GM12891 (cell line): ENCODE results near the gene SLC5A5.

Experiments used
- DNase-seq: peaks from one replicate; pipeline ENCODE4 v3.0.0; 2011; ENCODE audit warnings: low spot score; ENCODE audit not compliant: insufficient read length
- FAIRE-seq: peaks from 2 replicates; lab custom pipeline; 2011; peaks lifted over from hg19 to GRCh38; lab: Jason Lieb, UNC
- PAX5 ChIP-seq: IDR thresholded peaks from 2 replicates; pipeline ENCODE4 v1.6.1; 2011; ENCODE audit warnings: low read length, moderate library complexity, mild to moderate bottlenecking; ENCODE audit not compliant: insufficient read depth, severe bottlenecking
- POLR2A ChIP-seq: IDR thresholded peaks from 2 replicates; pipeline ENCODE4 v1.6.1; 2011; ENCODE audit warnings: low read depth, low read length, control low read depth
- POLR2AphosphoS5 ChIP-seq: IDR thresholded peaks from 2 replicates; pipeline ENCODE4 v1.6.1; 2011; ENCODE audit warnings: low read depth, low read length, control low read depth
- POU2F2 ChIP-seq: IDR thresholded peaks from 2 replicates; pipeline ENCODE4 v1.6.1; 2011; ENCODE audit warnings: low read depth, mild to moderate bottlenecking, control low read depth, low read length, moderate library complexity
- SPI1 ChIP-seq: IDR thresholded peaks from 2 replicates; pipeline ENCODE4 v1.6.1; 2011; ENCODE audit warnings: low read depth, low read length, control low read depth
- TAF1 ChIP-seq: IDR thresholded peaks from 2 replicates; pipeline ENCODE4 v1.6.1; 2011; ENCODE audit warnings: low read depth, low read length, control low read depth

SLC5A5 gene

DNA sequence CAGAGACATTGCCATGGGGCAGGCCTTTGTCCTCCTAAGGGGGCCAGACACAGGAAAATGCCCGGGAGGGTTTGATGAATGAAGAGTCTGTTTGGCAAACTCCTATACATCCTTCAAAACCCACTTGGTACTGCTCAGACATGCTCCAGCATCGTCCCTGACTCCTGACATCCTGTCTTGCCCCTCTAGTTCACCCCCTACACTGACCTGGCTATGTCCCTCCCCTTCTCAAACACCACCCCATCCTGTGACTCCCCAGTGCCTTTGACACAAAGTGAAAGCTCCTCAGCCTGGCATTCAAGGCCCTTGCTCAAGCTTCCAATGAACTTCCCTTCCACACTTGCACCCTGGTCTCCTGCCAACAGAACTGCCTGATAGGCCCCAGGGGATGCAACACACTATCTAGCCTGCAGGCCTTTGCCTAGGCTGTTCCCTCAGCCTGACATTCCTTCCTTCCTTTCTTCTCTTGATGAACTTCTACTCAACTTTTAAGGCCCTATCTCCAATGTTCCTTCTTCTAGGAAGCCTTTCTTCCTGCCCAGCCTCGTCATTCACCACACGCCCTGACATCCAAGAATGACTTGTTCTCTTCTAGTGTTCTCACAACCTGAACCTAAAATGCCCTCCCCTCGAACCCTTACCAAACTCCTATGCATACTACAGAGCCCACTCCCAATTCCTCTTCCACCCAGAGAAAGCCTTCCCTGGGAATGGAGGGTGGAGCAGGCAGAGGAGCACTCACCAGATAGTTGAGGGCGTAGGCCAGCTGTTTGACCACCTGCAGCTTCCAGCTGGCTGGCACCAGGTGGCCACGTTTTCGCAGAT, 36.4 kb upstream of the SLC5A5 start:
- no peak for DNase-seq
- no peak for FAIRE-seq

DNA sequence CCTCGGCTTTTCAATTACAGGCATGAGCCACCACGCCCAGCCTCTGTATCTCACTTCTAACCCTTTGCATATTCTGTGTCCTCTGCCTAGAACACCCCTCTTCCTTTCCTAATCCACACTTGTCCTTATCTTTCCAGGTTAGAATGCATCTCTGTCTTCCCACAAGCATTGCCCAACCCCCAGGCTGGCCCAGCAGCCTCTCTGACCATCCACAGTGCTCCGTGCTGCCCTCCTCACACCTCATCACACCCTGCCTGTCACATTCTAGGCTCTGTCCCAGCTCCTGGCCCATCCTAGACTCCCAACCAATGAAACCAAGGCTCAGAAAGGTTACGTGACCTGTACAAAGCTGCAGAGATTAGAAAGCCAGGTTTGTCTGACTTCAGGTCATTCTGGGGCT, 35.2 kb upstream of the SLC5A5 start:
- DNase-seq: no peak
- no peak for FAIRE-seq
- TF ChIP-seq TAF1 (no peak), POLR2A (no peak), POU2F2 (no peak), PAX5 (no peak), SPI1 (no peak), POLR2AphosphoS5 (no peak)

More for the DNA sequence above, 36.4 kb upstream of the SLC5A5 start:
- no peak; the same call in 1 of the 2 replicates for TF ChIP-seq POLR2AphosphoS5
- TF ChIP-seq TAF1: no peak
- TF ChIP-seq POLR2A: no peak

DNA sequence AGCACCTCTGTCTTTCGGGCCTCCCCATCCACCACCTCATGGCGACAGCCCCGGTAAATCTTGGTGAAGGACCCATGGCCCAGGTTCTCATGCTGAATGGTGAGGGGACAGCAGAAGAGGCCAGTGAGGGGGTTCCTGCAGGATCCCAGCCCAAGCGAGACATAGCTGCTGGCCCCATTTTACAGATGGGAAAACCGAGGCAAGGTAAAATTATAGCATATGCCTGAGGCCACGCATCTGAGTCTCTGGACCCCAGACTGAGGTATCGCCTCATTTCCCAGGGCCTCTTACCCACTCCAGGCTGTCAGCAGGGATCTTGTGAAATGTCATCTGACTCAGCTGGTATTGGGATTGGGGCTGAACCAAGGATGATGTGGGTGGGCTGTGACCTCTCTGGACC, 33.8 kb upstream of the SLC5A5 start:
- TF ChIP-seq SPI1 (no peak), POU2F2 (no peak), TAF1 (no peak), POLR2A (no peak), PAX5 (no peak), POLR2AphosphoS5 (no peak)
- FAIRE-seq (no peak), DNase-seq (no peak)

DNA sequence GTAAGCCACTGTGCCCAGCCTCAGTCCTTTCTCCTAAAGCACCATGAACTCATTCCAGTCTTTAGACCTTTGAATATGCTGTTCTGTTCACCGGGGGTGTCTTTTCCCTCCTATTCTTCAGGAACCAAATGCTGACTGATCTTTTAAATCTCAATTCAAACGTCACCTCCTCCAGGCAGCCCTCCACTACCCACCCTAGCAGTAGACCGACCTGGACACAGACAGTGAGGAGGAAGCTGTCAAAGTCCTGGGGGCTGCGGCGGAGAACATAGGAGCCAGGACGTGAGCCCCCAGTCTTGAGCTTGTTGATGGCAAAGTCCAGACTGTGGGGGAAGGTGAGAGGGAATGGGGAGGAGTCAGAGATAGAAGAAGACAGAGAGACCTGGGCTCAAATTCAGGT, 31.7 kb upstream of the SLC5A5 start:
- FAIRE-seq (no peak), DNase-seq (no peak)
- no peak for TF ChIP-seq PAX5
- no peak for TF ChIP-seq POLR2AphosphoS5
- TF ChIP-seq POU2F2: no peak
- TF ChIP-seq SPI1: no peak

DNA sequence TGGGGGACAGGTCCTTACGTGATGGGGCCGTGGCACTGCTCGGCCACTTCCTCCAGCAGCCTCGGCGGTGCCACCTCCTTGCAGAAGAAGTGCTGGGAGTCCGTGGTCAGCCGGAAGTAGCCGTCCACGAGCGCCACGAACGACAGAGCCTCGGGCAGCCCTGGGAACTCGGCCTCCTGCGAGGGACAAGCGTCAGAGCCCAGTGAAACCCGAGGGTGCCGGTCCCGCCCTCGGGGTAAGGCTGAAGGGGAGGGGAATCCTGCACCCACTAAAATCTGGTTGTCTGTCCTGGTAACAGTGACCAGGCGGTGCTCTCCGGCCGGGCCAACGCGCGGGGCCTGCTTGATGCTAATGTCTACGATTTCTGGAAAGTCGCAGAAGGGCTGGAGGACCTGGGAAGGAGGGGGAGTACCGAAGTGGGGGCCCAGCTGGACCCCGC, 30.4 kb upstream of the SLC5A5 start:
- TF ChIP-seq TAF1 (no peak), POLR2AphosphoS5 (no peak), SPI1 (no peak), POLR2A (no peak), POU2F2 (no peak), PAX5 (no peak)
- FAIRE-seq: no peak
- no peak for DNase-seq

DNA sequence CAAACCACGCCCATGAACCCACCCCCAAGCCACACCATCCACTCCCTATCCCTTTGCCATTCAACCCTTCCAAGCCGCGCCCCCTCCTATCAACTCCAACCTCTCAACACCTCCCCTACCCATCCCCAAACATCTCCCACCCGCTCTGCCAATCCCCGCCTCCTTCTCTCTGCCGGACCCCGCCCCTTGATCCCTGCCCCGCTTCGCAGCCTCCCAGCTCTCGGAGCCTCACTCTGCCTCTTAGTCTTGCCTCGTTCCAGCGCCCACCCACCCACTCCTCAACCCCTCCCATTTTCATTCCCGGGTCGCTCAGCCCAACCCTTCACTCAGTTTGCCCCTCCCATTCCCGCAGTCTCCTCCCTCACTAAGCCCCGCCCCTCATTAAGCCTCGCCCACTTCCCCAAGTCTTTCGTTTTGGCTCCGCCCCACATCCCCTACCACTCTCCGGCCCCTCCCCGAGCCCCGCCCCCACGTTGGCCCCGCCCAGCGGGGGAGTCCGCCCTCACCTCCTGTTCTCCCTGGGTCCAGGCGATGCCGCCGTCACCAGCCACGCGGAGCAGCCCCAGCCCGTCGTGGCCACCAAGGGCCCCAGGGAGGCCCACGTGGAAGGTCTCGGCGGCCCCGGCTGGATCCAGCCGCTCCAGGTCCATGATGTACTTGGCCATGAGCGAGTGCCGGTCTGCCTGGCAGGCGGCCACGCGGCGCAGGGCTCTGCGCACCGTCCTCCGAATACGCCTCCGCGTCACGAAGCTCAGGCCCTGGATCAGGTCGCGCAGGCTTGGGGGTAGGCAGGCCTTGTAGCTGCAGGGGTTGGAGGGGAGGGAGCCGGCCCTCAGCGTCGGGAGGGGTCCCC, 29.7 kb upstream of the SLC5A5 start:
- no peak; the same call in 1 of the 2 replicates for TF ChIP-seq POU2F2
- TF ChIP-seq POLR2A: no peak
- TF ChIP-seq PAX5: no peak
- no peak for TF ChIP-seq SPI1
- no peak for TF ChIP-seq TAF1
- TF ChIP-seq POLR2AphosphoS5: no peak
- no peak for FAIRE-seq
- peak; percentile 73 for DNase-seq

DNA sequence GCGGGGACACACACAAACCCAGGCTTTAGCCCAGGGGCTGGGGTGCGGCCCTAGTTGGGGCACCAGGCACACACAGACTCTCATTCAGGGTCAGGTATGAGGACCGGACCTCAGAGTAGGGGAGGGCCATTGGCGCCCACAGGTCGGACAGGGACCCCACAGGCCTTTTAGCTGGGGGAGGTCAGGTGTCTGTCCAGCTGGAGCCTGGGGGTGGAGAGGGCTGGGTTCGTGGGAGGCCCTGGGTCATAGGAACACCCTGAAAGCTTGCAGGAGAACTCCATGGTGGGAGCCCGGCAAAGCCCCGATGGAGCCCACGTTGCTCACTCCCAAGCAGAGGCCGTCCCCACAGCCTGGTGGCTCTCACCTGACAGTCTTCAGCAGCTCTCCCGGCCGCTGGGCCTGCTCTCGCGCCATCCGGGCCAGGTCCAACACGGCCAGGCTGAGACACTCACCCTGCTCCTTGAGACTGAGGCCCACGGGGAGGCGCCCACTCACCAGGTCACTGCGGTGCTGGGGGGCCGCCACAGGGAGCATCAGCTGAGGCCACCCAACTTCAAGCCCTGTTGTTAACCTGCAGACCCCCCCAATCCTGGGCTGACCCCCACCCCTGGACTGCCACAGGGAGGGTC, 29.0 kb upstream of the SLC5A5 start:
- no peak for FAIRE-seq
- TF ChIP-seq POU2F2 (no peak), TAF1 (no peak), POLR2AphosphoS5 (no peak), PAX5 (no peak), POLR2A (no peak), SPI1 (no peak)
- DNase-seq: no peak

DNA sequence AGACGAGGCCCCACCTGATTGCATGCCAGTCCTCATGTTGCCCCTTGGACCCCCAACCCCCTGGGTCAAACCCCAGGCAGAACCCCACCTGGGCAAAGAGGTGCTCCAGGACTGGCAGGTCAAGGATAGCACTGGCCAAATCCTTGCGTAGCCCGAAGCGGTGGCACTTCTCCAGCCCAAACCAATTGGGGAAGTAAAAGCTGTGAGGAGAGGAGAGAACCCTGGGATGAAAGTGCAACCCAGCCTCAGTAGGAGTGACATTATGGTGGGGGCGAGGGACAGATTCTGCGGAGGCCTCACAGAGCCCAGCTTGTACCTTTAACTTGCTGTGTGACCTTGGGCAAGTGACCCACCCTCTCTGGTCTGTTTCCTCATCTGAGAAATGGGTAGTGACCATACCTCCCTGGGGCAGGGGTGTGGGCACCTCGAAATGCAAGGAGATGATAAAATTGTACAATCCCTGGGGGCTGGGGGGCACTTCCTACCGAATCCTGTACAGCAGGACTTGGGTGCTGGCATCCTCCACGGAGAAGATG, 28.4 kb upstream of the SLC5A5 start:
- TF ChIP-seq POLR2AphosphoS5 (no peak), PAX5 (no peak), POLR2A (no peak), SPI1 (no peak), POU2F2 (no peak), TAF1 (no peak)
- FAIRE-seq (no peak), DNase-seq (no peak)

DNA sequence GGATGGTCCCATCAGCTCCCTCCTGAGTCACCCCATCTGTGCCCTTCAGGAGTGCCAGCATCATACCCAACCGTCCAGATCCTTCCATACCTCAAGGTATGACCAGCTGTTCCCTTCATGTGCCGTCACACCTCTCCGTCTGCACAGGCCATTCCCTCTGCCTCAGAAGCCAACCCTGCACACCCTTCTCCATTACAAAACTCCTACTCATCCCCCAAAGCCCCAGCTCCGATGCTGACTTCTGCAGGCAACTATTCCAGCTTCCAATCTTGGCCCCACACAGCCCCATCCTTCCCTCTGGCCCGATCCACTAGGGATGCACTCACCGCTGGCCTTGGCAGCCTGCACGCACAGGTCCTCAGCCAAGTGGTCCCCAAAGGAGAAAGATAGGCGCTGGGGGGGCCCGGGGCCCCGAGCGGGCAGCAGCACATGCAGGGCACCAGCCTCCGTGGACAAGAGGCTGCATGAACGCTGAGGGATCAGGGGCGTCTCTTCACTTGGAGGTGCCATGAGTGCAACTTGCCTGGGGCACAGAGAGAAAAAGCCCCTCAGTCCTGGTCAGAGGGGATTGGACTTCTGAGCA, 27.7 kb upstream of the SLC5A5 start:
- FAIRE-seq (no peak), DNase-seq (no peak)
- no peak for TF ChIP-seq POLR2A
- no peak for TF ChIP-seq TAF1
- TF ChIP-seq PAX5: no peak
- no peak for TF ChIP-seq SPI1
- no peak for TF ChIP-seq POLR2AphosphoS5
- no peak for TF ChIP-seq POU2F2
